ENCODE results near the gene NDC80.

- TF ChIP-seq REST (IDR thresholded peaks at IDR 0.05; ENCODE audit: insufficient read depth in 1 of 2, low read depth in 2 of 2, low read length in 1 of 2) (no peak), CTCF (IDR thresholded peaks at IDR 0.05) (no peak)
Measured at GRCh38 chr18:2536493-2536892, 34.9 kb upstream of the NDC80 start.

All from Panc1 (cell line).